ENCODE measurements around the gene NTM.
"Not testable (repeated sequence)": the region's sequence is repeated elsewhere in the genome, so short reads cannot be mapped to it uniquely, and the experiment has no call there.

- TF ChIP-seq POLR2A, POLR2AphosphoS5, SPI1, TAF1, POU2F2 (IDR thresholded peaks at IDR 0.05; ENCODE audit: low read depth, low read length): not testable (repeated sequence)
Observed at GRCh38 chr11:131680448-131680847, 310.0 kb downstream of the NTM start.

All from GM12891 (cell line).